Body of pancreas (tissue), 4 donors: ENCODE data around the gene GJB4.

ENCODE experiments used
- CTCF ChIP-seq, 7 experiments: fragments of 450-650 bp in 4 of 7; fragments of 200-600 bp in 3 of 7; sonication (generic) in 3 of 7; IDR thresholded peaks; one replicate each; pipeline ENCODE4 v1.5.1; 2016 to 2019; ENCODE audit warnings: antibody characterized with exemption in 7 of 7
- POLR2A ChIP-seq, 3 donors: fragments of 450-650 bp; IDR thresholded peaks; one replicate each; pipeline ENCODE4 v1.6.1; 2016; ENCODE audit warnings: antibody characterized with exemption in 3 of 3, mild to moderate bottlenecking in 2 of 3

GRCh38 chr1:34785231-34785874, 25.8 kb downstream of the GJB4 start:
- TF ChIP-seq CTCF (IDR thresholded peaks at IDR 0.05) (no peak), POLR2A (IDR thresholded peaks at IDR 0.05) (no peak)
